OCI-LY1 (cell line): ENCODE measurements around the gene NOXRED1.

Experiments
- H2AFZ ChIP-seq: fragments of 200-600 bp; sonication (generic), shearing (Covaris generic); 2 replicates; pipeline ENCODE4 v1.6.0; 2014; ENCODE audit warnings: antibody characterized with exemption, mild to moderate bottlenecking, low read length
- H3F3A ChIP-seq: fragments of 200-600 bp; sonication (generic), shearing (Covaris generic); 2 replicates; pipeline ENCODE4 v1.6.0; 2014; ENCODE audit warnings: mild to moderate bottlenecking, antibody characterized with exemption, low read length, moderate library complexity; ENCODE audit not compliant: insufficient read depth
- H3K27ac ChIP-seq: fragments of 200-600 bp; sonication (generic); 2 replicates; pipeline ENCODE4 v1.5.1; 2014; ENCODE audit warnings: low read length, mixed run types, mild to moderate bottlenecking, low read depth; ENCODE audit not compliant: poor library complexity, severe bottlenecking
- H3K27me3 ChIP-seq: fragments of 200-600 bp; sonication (generic); 2 replicates; pipeline ENCODE4 v1.6.0; 2014; ENCODE audit warnings: antibody characterized with exemption, mild to moderate bottlenecking, low read length, moderate library complexity; ENCODE audit not compliant: insufficient read depth
- H3K36me3 ChIP-seq: fragments of 200-600 bp; sonication (generic); 2 replicates; pipeline ENCODE4 v1.6.1; 2014; ENCODE audit warnings: mild to moderate bottlenecking, antibody characterized with exemption, low read length, moderate library complexity, mixed read lengths; ENCODE audit not compliant: insufficient read depth
- H3K4me1 ChIP-seq: fragments of 200-600 bp; sonication (generic); 2 replicates; pipeline ENCODE4 v1.5.1; 2014; ENCODE audit warnings: mild to moderate bottlenecking, low read length, moderate library complexity; ENCODE audit not compliant: insufficient read depth, severe bottlenecking
- H3K4me2 ChIP-seq: fragments of 200-600 bp; sonication (generic), shearing (Covaris generic); 2 replicates; pipeline ENCODE4 v1.6.1; 2014; ENCODE audit warnings: low read length
- H3K4me3 ChIP-seq: fragments of 200-600 bp; sonication (generic); 2 replicates; pipeline ENCODE4 v1.5.1; 2014; ENCODE audit warnings: low read length, low read depth, mild to moderate bottlenecking, mixed read lengths; ENCODE audit not compliant: poor library complexity, severe bottlenecking
- H3K79me2 ChIP-seq: fragments of 200-600 bp; shearing (Covaris generic); 2 replicates; pipeline ENCODE4 v1.6.1; 2016; ENCODE audit warnings: mixed run types, low read length, mixed read lengths; ENCODE audit not compliant: insufficient read depth
- H3K9ac ChIP-seq: fragments of 200-600 bp; sonication (generic), shearing (Covaris generic); 2 replicates; pipeline ENCODE4 v1.6.1; 2014; ENCODE audit warnings: mild to moderate bottlenecking, low read length, mixed read lengths
- H3K9me2 ChIP-seq: fragments of 200-600 bp; sonication (generic), shearing (Covaris generic); 2 replicates; pipeline ENCODE4 v1.6.1; 2014; ENCODE audit warnings: low read depth, mild to moderate bottlenecking, low read length, mixed read lengths
- H3K9me3 ChIP-seq: fragments of 200-600 bp; shearing (Covaris generic); 2 replicates; pipeline ENCODE4 v1.6.1; 2014; ENCODE audit warnings: low read length, mixed read lengths
- H4K20me1 ChIP-seq: fragments of 200-600 bp; sonication (generic), shearing (Covaris generic); 2 replicates; pipeline ENCODE4 v1.6.0; 2016; ENCODE audit warnings: mild to moderate bottlenecking, low read length; ENCODE audit not compliant: insufficient read depth
- CTCF ChIP-seq: fragments of 200-600 bp; sonication (generic), shearing (Covaris generic); IDR thresholded peaks from 2 replicates; pipeline ENCODE4 v1.5.1; 2017; ENCODE audit warnings: mild to moderate bottlenecking, antibody characterized with exemption, low read length, moderate library complexity, mixed read lengths
- EZH2 ChIP-seq: fragments of 200-600 bp; sonication (generic), shearing (Covaris generic); IDR thresholded peaks from 2 replicates; pipeline ENCODE4 v1.8.0; 2017; ENCODE audit warnings: borderline replicate concordance, mixed run types, mild to moderate bottlenecking, antibody characterized with exemption, low read length, moderate library complexity, mixed read lengths

Gene NOXRED1

GRCh38 chr14:77407158-77407557 lies 16.2 kb downstream of the NOXRED1 start:
- Histone ChIP-seq H2AFZ (no peak overlapping the region), H3K9me2 (no peaks in the 10 kb centered on the region), H3K79me2 (no peaks in the 10 kb centered on the region), H3K4me2 (no peak overlapping the region), H3K9me3 (no peaks in the 10 kb centered on the region), H3K27ac (no peak overlapping the region), H3K4me3 (no peak overlapping the region), H3K27me3 (no peaks in the 10 kb centered on the region), H3K4me1 (no peaks in the 10 kb centered on the region), H3F3A (no peaks in the 10 kb centered on the region), H4K20me1 (no peaks in the 10 kb centered on the region), H3K9ac (no peak overlapping the region), H3K36me3 (no peaks in the 10 kb centered on the region)
- TF ChIP-seq EZH2 (no peak), CTCF (no peak)

- no peak overlapping the region for H3K27ac ChIP-seq
- no peaks in the 10 kb centered on the region for H3K36me3 ChIP-seq
- TF ChIP-seq CTCF: no peak
- TF ChIP-seq EZH2: no peak
- H3K4me1 ChIP-seq: no peaks in the 10 kb centered on the region
- H3K4me2 ChIP-seq: no peak overlapping the region
- H3K9ac ChIP-seq: no peak overlapping the region
- no peaks in the 10 kb centered on the region for H3K9me2 ChIP-seq
- H3F3A ChIP-seq: no peaks in the 10 kb centered on the region
- no peaks in the 10 kb centered on the region for H3K27me3 ChIP-seq
- H3K9me3 ChIP-seq: no peaks in the 10 kb centered on the region
- no peak overlapping the region for H3K4me3 ChIP-seq
- H2AFZ ChIP-seq: no peak overlapping the region
- no peaks in the 10 kb centered on the region for H4K20me1 ChIP-seq
- no peaks in the 10 kb centered on the region for H3K79me2 ChIP-seq
Measured at GRCh38 chr14:77406718-77407117, 16.6 kb downstream of the NOXRED1 start.

GRCh38 chr14:77406086-77406485 lies 17.2 kb downstream of the NOXRED1 start:
- Histone ChIP-seq H3K27me3 (no peaks in the 10 kb centered on the region), H3K9ac (no peak overlapping the region)

More at GRCh38 chr14:77406086-77406485, 17.2 kb downstream of the NOXRED1 start:
- Histone ChIP-seq H3F3A (no peaks in the 10 kb centered on the region), H3K27ac (no peak overlapping the region), H3K36me3 (no peaks in the 10 kb centered on the region), H3K9me2 (no peaks in the 10 kb centered on the region), H3K4me3 (no peak overlapping the region), H3K9me3 (no peaks in the 10 kb centered on the region), H3K79me2 (no peaks in the 10 kb centered on the region), H2AFZ (no peak overlapping the region), H3K4me2 (no peak overlapping the region), H4K20me1 (no peaks in the 10 kb centered on the region), H3K4me1 (no peaks in the 10 kb centered on the region)
- TF ChIP-seq EZH2: no peak
- no peak for TF ChIP-seq CTCF
